GM12874 (cell line): ENCODE results near the gene PIK3R6.
A peak's percentile ranks its signal among the peaks of the same experiment; 100 is the strongest.

Source experiments
- TF ChIP-seq, protein P1 (sequence below): IDR thresholded peaks from 2 replicates; pipeline ENCODE4 v1.5.1; 2011; ENCODE audit warnings: low read depth, mild to moderate bottlenecking, control low read depth, low read length, moderate library complexity; ENCODE audit not compliant: insufficient read depth

PIK3R6 gene

DNA sequence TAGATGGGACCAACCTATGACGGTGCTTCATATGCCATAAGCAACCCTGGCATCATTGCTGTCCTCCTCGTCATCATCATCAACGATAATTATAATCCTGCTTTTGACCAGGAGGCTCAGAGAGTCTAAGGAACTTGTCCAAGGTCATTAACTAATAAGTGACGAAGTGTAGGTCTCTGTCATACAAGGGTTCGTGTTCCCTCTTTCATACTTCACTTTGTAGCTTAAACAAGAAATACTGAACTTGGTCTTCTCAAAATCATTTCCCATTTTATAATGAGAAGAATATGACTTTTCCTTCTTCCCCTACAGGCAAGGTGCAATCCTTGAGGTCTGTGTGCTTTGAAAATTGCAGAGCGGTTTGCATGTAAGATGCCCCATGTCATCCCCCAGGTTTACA is 31.2 kb upstream of the PIK3R6 start:
- TF ChIP-seq, protein P1, sequence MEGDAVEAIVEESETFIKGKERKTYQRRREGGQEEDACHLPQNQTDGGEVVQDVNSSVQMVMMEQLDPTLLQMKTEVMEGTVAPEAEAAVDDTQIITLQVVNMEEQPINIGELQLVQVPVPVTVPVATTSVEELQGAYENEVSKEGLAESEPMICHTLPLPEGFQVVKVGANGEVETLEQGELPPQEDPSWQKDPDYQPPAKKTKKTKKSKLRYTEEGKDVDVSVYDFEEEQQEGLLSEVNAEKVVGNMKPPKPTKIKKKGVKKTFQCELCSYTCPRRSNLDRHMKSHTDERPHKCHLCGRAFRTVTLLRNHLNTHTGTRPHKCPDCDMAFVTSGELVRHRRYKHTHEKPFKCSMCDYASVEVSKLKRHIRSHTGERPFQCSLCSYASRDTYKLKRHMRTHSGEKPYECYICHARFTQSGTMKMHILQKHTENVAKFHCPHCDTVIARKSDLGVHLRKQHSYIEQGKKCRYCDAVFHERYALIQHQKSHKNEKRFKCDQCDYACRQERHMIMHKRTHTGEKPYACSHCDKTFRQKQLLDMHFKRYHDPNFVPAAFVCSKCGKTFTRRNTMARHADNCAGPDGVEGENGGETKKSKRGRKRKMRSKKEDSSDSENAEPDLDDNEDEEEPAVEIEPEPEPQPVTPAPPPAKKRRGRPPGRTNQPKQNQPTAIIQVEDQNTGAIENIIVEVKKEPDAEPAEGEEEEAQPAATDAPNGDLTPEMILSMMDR, result no peak

DNA sequence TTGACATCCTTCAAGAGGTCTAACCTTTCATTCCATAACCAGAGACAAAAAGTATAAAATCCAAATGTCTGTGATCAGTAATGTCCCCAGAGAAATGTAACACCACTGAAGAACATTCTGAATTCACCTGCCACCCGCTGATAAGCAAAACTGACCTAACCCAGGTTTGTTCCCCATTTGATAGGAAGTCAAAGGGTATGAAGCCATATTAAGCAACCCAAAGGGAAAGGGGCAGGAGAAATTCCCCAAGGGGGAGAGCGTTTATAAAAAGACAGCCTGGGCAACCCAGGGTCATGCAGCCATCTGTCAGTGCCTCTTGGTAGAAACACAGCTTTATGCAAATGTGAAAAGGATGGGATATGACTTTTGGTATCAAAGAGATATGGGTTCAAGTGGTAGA is 30.7 kb upstream of the PIK3R6 start:
- TF ChIP-seq, protein P1, result no peak

DNA sequence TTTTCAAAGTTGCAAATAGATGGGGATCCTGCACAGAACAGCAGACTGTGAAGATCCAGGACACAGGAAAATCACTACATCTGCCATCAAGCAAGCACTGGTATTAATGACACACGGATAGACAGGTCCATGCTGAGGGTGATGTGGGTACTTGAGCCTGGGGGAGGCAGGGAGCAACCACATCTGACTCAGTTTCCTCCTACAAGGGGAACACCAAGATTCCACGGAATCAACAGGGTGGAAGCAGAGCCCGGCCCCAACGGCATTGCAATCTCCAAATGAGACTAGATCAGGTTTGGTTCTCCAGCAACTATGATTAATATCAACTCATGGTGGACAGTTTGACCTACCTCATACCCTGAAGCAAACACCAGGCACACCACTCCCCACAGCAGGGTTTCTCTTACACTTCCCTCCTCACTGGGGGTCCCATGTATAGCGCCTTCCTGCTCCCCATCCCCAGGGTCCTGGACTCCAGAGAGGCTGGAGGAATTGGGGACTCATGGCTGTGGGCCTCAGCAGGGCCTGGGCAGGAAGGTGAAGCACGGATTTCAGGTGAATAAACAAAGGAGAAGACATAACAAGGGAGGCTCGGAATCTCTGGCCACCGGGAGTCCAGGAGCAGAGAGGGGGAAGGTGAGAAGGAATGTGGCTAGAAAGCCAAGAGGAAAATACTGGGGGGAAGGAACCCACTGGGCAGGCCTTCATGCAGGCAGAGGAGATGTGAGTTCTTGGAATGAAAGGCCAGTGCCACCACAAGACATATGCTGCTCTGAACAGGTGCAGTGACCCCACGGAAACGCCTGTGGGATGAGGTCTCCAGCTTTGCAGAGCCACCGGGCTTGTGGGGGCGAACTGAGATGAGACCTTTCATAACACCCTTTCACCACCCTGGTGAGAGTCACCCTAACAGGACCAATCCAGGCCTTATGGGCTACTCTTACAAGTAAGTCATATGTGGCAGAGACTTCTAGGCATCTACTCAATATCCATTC is 29.5 kb upstream of the PIK3R6 start:
- TF ChIP-seq, protein P1, result no peak

DNA sequence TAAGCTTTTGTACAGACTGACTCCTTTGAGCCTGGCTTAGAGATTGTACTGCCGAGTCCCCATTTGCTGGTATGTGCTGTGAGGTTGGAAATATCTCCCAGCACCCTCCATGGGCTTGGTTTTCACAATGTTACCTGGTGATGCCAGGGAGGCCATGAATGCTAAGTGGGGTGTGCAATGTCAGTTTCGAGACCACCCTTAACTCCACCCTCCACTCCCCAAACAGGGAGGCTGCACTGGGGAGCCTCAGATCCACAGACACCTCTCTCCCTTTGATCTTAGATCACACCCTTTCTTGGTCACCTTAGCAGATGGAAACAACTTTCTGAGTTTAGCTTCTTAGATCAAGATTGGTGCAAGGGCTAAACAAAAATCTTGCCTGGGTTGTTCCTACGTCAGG is 28.6 kb upstream of the PIK3R6 start:
- TF ChIP-seq, protein P1, result no peak

DNA sequence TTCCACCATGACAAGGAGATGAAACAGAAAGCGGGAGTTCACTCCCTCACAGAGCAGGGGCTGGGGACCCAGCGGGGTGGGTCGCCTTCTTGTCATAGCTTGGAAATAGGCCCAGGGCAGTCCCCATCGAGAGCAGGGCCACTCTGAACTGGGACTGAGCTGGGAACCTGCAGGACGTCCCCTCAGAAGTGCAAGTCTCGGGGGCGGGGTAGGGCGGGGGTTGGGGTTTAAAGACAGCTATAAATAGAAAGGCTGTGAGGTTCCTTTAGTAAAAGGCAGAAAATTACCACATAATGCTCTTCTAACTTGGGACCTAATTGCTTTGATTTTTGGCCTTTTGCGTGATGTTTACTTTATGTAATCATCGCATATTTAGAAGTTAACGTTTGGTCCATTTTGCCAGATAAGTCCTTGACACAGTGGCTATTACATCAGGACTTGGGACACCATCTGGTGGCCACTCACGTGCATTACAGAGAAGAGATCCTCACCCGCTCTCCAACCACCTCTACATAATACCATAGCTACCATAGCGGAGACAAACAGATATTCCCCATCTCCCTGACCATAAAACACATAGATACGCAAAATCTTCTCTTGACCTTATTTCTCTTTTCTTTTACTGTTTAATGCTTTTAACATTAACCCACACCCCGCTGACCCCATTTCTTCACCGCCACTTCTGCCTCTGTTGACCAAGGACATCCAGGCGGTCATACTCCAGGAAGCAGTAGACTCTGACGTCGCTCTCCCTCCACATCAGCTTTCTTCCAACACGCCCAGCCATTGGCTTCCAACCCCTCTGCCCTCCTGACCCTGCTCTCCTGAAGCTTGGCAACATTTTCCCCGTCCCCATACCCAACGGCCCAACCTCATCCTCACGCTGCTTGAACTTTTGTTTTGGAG is 27.5 kb upstream of the PIK3R6 start:
- TF ChIP-seq, protein P1, result peak; percentile 77

DNA sequence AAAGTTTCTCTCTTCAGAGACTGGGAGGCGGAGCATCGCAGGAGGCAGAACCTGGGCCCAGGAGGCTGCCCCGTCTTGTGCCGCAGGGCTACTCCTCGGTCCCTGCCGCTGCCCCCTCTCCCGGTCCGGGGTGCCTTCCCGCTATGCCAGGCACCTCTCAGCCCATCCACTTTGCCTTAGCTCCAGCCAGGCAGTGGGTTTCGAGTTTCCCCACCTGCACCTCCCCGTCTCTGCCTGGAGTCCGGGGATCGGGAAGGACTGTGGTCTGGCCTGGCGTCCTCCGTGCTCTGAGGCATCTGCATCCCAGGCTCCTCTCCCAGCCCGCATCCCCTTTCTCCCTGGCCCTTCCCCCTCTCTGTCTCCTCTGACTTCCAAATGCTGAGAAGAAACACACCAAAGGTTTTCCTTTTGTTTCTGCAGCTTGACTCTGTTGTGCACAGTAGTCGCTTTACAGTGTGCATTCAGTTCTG is 26.8 kb upstream of the PIK3R6 start:
- TF ChIP-seq, protein P1, result no peak
